T-helper 9 cell (primary cell): ENCODE results near the gene ZSWIM4.

Source experiments
- DNase-seq: peaks from one replicate; pipeline ENCODE4 v3.0.0-alpha.2; 2020

The ZSWIM4 gene

GRCh38 chr19:13838435-13839129 is 43.3 kb downstream of the ZSWIM4 start:
- DNase-seq: no peak

- DNase-seq: peak; percentile 77
These were observed 44.1 kb downstream of the ZSWIM4 start for GRCh38 chr19:13839130-13839937.

- no peak for DNase-seq
These were observed 44.7 kb downstream of the ZSWIM4 start for GRCh38 chr19:13839938-13840304.

GRCh38 chr19:13840305-13841085 is 45.3 kb downstream of the ZSWIM4 start:
- peak; percentile 50 for DNase-seq

GRCh38 chr19:13841086-13841961 is 46.1 kb downstream of the ZSWIM4 start:
- DNase-seq: peak; percentile 42

DNA sequence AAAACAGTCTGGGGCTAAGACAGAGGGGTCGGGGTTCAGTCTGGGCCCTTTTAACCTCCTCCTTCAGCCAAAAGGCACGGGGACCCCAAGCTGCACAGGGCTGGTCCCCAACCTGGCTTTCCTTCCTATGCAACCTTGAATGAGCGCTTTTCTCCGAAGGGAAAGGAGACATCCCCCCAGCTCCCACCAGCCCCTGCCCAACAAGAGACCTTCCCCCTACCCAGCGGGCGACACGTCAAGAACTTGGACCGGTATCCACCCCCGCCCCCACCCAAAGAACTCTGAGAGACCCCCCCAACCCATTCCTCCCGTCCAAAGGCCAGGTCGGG is 46.7 kb downstream of the ZSWIM4 start:
- DNase-seq: peak; percentile 36

DNA sequence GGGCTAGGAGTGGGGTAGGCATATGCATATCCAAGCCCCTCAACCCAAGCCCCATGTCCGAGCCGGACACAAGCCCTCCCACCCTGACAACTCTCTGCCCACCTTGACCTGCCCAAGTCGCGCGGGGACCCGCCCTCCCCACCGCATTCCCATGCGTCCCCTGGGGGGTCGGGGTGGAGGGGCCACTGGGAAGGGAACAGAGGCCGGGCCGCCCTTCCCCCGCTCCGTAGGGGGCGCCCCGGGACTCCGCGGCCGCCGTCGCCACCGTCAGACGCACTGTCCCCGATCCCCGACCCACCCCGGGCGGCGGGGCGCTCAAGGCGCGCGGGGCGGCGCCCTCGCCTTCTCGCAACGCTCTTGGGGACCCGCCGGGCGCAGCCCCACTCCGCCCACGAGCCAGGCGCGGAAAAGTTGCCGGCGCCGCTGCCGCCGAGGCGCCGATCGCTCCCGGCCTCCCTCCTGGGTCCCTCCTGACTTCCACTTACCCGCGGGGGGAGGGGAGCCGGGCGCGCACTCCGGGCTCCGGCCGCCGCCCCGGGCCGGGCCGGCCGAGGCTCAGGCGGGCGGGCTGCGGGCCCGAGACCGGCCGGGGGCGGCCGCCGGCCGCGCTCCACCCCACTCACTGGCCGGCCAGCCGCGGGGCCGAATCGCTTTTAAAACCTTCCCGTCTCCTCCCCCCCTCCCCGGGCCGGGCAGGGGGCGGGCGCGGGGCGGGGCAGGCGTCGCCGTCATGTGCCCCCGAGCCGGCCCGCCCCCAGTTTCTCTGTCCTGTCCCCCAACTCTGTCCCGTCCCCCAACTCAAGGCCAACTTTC is 47.3 kb downstream of the ZSWIM4 start:
- peak; percentile 79 for DNase-seq

GRCh38 chr19:13843104-13843921 is 48.1 kb downstream of the ZSWIM4 start:
- no peak for DNase-seq

- DNase-seq: no peak
These were observed 48.9 kb downstream of the ZSWIM4 start for GRCh38 chr19:13844130-13844631.

DNA sequence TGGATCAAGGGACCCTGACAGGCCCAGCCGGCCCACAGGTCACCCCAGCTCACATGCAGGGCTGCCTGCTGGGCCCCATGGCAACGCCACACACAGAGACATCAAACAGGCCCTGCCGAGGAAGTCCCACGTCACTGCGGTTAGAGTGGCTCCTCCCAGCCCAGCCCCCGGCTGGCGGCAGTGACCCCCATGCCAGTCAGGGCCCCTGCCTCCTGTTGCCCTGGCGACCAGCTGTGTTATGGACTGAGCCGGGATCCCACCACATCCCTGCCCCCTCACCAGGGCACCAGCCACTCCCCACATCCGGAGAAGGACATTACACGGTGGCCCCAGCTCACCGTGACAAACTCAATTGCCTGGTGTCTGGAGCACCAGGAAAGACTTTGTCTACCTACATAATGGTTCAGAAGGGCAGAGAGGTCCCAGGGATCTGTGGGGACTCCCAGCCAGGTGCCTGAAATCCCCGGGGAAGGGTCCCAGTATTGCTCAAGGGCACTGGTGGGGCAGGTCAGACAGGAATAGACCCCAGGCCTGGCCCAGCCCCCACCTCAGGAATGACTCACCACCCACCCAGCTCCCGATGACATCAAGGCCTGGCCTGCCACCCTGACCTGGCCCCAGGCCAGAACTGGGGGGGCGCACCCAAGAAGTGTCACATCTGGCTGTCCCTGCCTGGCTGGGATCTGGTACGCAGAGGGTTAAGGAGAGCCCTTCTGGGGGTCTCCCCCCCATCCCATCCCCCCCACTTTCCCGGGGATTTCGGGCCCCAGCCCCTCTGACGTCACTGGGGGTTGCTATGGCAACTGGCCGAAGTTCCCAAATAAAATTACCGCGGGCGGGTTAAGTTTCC is 51.5 kb downstream of the ZSWIM4 start:
- DNase-seq: peak; percentile 95

DNA sequence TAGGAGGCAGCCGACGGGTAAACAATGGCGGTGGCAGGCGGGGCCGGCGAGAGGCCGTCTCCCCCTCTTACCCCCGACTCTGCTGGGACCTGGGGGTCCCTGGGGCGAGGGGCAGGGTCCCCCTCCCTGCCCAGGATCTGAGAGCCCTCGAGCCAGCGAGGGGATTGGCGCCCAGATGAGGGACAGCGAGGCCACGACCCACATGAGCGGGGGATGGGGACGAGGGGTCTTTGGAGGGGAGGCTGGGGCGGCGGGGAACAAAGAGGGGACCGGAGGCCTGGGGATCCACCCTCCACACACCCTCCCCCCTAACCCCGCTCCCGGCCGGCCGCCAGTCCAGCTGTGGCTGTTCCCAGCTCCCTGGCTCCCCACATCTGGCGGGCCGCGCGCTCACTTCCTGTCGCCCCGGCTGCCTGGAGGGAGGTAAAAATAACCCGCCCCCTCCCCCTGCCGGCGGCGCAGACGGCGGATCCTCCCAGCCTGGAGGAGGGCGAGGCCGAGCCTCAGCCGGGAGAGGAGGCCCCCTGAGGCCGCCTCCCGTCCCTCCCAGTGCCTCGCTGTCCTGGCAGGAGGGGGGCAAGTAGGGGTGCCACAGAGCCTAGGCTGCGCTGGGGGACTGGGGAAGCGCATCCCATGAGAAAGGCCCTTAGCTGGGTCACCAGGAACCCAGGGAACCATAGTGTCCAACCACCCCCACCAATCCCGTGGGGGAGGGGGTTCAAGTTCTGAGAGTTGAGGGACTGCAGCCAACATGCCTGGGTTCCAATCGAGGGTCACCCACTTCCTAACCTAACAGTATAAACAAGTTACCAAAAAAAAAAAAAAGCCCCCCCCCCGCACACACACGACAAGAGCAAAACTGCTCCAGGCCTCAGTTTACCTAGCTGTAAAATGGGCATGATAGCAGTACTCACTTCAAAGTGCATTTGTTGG is 52.4 kb downstream of the ZSWIM4 start:
- DNase-seq: peak; percentile 84

GRCh38 chr19:13848340-13848677 is 53.1 kb downstream of the ZSWIM4 start:
- DNase-seq: no peak

- DNase-seq: no peak
These were observed 53.8 kb downstream of the ZSWIM4 start for GRCh38 chr19:13848798-13849676.

- DNase-seq: peak; percentile 61
These were observed 55.0 kb downstream of the ZSWIM4 start for GRCh38 chr19:13849991-13850909.

DNA sequence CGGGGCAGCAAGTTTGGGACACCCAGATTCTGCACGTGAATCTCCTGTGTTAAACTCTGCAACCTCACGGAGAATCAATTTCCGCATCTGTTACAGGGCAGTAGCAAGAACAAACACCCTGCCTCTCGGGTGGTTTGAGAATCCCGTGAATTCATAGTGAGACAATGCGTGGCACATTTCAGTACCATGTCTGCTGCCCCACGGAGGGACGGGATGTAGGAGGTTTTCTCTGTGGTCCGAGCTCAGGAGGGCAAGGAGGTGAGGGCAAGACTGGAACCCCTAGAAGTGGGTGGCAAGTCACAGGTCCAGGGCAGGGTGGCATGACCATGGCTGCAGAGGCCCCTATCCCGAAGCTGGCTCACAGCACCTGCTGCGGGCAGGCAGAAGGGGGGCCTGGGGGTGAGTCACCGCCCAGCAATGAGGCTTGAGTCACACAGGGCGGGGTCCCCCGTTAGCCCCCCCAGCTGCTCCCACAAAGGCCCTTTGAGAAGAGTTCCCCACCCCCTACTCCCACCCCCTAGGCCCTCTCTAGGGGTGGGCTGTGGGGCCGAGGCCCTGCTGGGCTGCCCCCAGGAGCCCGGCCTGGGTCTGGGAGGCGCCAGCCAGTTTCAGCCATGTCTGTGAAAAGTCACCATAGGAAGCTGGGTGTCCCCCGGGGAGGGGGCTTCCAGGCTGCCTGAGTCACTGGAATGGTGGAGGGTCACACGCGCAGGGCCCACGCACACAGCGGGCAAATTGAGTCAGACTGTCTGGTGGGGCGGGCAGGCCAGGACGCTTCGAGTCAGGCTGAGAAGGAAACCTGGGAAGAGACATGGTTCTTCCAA is 55.9 kb downstream of the ZSWIM4 start:
- peak; percentile 66 for DNase-seq
